ENCODE measurements around the gene KCNMA1.

Gene KCNMA1

DNA sequence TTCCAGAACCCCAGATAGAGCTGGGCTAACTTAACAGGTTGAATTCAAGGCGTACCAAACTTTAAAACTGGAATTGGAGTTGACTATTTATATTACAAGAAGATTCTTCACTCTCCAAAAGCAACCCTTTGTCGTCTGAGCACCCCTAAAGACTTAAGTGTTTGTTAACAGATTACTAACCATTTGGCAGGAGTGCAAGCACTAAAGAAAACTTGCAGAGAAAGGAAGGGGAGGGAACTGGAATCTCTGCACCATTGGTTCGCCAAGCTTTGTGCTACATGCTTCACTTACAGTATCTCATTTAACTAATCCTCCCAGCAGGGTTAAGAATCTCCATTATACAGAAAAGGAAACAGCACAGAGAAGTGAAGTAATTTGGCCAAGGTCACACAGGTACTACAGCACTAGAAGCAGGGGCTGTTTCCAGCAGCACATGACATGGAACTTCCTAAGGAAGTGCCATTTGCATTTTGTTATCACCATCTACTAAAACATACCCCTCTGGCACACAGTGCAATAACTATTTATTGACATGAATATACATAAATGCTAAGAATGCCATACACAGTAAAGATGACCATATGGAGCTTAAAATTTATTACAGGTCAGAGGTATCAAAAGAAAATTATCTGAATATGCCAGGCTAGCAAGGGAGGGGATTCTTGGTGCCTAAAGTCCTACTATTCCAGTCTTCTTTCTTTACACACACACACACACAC lies 201.2 kb downstream of the KCNMA1 start:
- no peaks in the 10 kb centered on the region for H3K27me3 ChIP-seq (ENCODE audit: low read length)
- H4K20me1 ChIP-seq (ENCODE audit: low read depth, low read length) = no peaks in the 10 kb centered on the region
- H3F3A ChIP-seq (ENCODE audit: insufficient read depth) = no peaks in the 10 kb centered on the region
- no peaks in the 10 kb centered on the region for H3K9me2 ChIP-seq (replicated peaks; ENCODE audit: insufficient read depth, low read length)
- no peak overlapping the region for H3K4me2 ChIP-seq (ENCODE audit: low read depth, low read length, poor library complexity, severe bottlenecking)
- H3K27ac ChIP-seq (ENCODE audit: low read depth, low read length) = no peak overlapping the region
- H3K4me3 ChIP-seq (ENCODE audit: insufficient read depth, low read length, poor library complexity, severe bottlenecking) = no peak overlapping the region
- TF ChIP-seq CTCF (IDR thresholded peaks at IDR 0.05; ENCODE audit: insufficient read depth, low read length, poor library complexity, severe bottlenecking) (no peak), EZH2phosphoT487 (conservative IDR thresholded peaks at IDR 0.05; ENCODE audit: low read length) (no peak)
- H2AFZ ChIP-seq (ENCODE audit: low read depth, low read length, severe bottlenecking) = no peak overlapping the region
- H3K36me3 ChIP-seq (ENCODE audit: low read length) = no peaks in the 10 kb centered on the region
- no peak overlapping the region for H3K9ac ChIP-seq (ENCODE audit: low read length)
- H3K79me2 ChIP-seq (ENCODE audit: insufficient read depth, low read length) = no peaks in the 10 kb centered on the region
- no peaks in the 10 kb centered on the region for H3K9me3 ChIP-seq (ENCODE audit: insufficient read depth, low read length)

DNA sequence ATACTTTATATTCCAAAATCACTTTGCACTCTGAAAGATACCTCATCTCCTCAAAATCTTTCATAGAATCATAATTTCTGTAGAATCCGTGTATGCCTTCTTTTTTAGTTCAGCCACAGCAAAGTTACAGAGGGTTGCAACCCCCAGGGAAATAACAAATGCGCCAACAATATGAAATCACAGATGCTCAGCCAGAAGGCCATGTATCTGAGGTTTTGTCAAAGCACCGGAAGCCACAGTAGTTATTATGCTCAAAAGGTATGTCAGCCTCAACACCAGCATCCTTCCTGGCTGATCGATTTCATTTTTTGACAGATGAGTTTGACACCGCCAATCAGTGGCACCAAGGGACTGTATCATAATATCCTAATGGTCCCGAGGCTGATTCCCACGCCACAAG lies 204.1 kb downstream of the KCNMA1 start:
- no peak overlapping the region for H3K4me2 ChIP-seq (ENCODE audit: low read depth, low read length, poor library complexity, severe bottlenecking)
- H3K4me3 ChIP-seq (ENCODE audit: insufficient read depth, low read length, poor library complexity, severe bottlenecking) = no peak overlapping the region
- H3K9me2 ChIP-seq (replicated peaks; ENCODE audit: insufficient read depth, low read length) = no peaks in the 10 kb centered on the region
- no peaks in the 10 kb centered on the region for H3F3A ChIP-seq (ENCODE audit: insufficient read depth)
- TF ChIP-seq CTCF (IDR thresholded peaks at IDR 0.05; ENCODE audit: insufficient read depth, low read length, poor library complexity, severe bottlenecking) (no peak), EZH2phosphoT487 (conservative IDR thresholded peaks at IDR 0.05; ENCODE audit: low read length) (no peak)
- H3K9ac ChIP-seq (ENCODE audit: low read length) = no peak overlapping the region
- H3K27me3 ChIP-seq (ENCODE audit: low read length) = no peaks in the 10 kb centered on the region
- no peaks in the 10 kb centered on the region for H3K36me3 ChIP-seq (ENCODE audit: low read length)
- no peaks in the 10 kb centered on the region for H4K20me1 ChIP-seq (ENCODE audit: low read depth, low read length)
- H2AFZ ChIP-seq (ENCODE audit: low read depth, low read length, severe bottlenecking) = no peak overlapping the region
- no peak overlapping the region for H3K27ac ChIP-seq (ENCODE audit: low read depth, low read length)
- no peaks in the 10 kb centered on the region for H3K79me2 ChIP-seq (ENCODE audit: insufficient read depth, low read length)
- no peaks in the 10 kb centered on the region for H3K9me3 ChIP-seq (ENCODE audit: insufficient read depth, low read length)

DNA sequence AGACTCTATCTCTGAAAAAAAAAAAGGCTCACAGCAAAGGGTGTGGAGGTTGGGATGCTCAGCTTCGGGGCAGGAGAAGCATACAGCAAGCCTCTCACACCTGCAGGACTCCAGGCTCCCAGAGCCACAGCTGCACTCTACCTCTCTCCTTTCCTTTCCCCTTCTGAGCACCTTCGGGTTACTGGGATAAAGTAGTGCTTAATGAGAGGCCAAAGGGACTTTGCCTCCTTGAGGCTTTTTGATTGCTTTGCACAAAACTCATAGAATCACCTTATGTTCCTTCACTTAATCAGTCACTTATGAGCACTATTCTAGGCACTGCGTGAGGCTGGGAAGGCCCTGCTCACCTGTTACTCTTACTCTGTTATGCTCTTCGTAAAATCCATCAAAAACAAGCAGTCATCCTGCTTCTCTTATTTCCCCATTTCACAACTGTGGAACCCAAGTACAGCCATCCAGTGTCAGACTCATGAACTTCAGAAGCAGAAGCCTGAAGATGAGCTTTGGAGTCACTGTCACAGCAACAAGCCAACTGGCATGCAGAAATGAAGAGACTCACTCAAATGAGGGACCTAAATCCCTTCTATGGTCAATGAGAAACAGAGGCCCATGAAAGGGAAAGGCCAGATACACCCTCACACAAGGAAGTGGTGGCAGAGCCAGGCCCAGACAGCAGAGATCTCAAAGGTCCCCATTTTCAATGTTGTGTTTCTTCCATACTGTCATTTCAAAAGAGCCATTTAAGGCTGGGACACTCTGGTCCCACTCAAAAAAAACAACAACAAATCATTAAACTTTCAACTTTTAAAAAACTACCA lies 205.4 kb downstream of the KCNMA1 start:
- Histone ChIP-seq H3K9me3 (ENCODE audit: insufficient read depth, low read length) (no peaks in the 10 kb centered on the region), H3K4me3 (ENCODE audit: insufficient read depth, low read length, poor library complexity, severe bottlenecking) (no peak overlapping the region), H3K36me3 (ENCODE audit: low read length) (no peaks in the 10 kb centered on the region), H3K27ac (ENCODE audit: low read depth, low read length) (no peak overlapping the region), H4K20me1 (ENCODE audit: low read depth, low read length) (no peaks in the 10 kb centered on the region), H3K4me2 (ENCODE audit: low read depth, low read length, poor library complexity, severe bottlenecking) (no peak overlapping the region), H2AFZ (ENCODE audit: low read depth, low read length, severe bottlenecking) (no peak overlapping the region), H3K9ac (ENCODE audit: low read length) (no peak overlapping the region), H3K79me2 (ENCODE audit: insufficient read depth, low read length) (no peaks in the 10 kb centered on the region), H3K9me2 (replicated peaks; ENCODE audit: insufficient read depth, low read length) (no peaks in the 10 kb centered on the region), H3K27me3 (ENCODE audit: low read length) (no peaks in the 10 kb centered on the region), H3F3A (ENCODE audit: insufficient read depth) (no peaks in the 10 kb centered on the region)
- TF ChIP-seq CTCF (IDR thresholded peaks at IDR 0.05; ENCODE audit: insufficient read depth, low read length, poor library complexity, severe bottlenecking) (no peak), EZH2phosphoT487 (conservative IDR thresholded peaks at IDR 0.05; ENCODE audit: low read length) (no peak)

Data from SU-DHL-6 (cell line).